ENCODE results near the gene ZGRF1. TPM values are rescaled to one million over a fixed set of nuclear protein-coding genes. Genes with fewer than 3 reads are reported as not detected.

The ZGRF1 gene
- polyA plus RNA-seq, 2 of the 4 experiments (the other 2 are of a cell fraction) = 5.4 to 7.4 TPM

- no peaks in the 10 kb centered on the region for H3K9me3 ChIP-seq
- no peak overlapping the region for H3K27ac ChIP-seq
- no peak for ATAC-seq
- H3K4me1 ChIP-seq = peaks cover 14% of the 10 kb centered on the region; the same call in 2 of the 3 replicates
- no peak for FAIRE-seq
- POLR2A ChIA-PET = no interaction called here
- WGBS (ENCODE audit: missing lambda C conversion rate) = 100% methylated on average over 2 of the region's 2 CpGs
- no peak for DNase-seq (ENCODE audit: low read depth in 1 of 2, low spot score in 1 of 2)
- H3K4me2 ChIP-seq = no peak overlapping the region
- H3K4me3 ChIP-seq = no peak overlapping the region
- CTCF ChIA-PET = interaction anchor here (0.7 to 1.3 kb wide), 3 partner anchors 18 to 516 kb away, joined by 3 read pairs; no protein-coding TSS in a partner anchor
- no peak for TF ChIP-seq FOSL2 (IDR thresholded peaks at IDR 0.05)
- TF ChIP-seq FOSL2 (CRISPR knock-in tag; IDR thresholded peaks at IDR 0.05) = no peak
- no peak for TF ChIP-seq FOSB (CRISPR knock-in tag; IDR thresholded peaks at IDR 0.05)
- TF ChIP-seq ELK1 (IDR thresholded peaks at IDR 0.05; ENCODE audit: low read depth, low read length) = no peak
- no peak for TF ChIP-seq TP53 (CRISPR knock-in tag; IDR thresholded peaks at IDR 0.05)
- TF ChIP-seq, protein P1, sequence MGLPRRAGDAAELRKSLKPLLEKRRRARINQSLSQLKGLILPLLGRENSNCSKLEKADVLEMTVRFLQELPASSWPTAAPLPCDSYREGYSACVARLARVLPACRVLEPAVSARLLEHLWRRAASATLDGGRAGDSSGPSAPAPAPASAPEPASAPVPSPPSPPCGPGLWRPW (IDR thresholded peaks at IDR 0.05) = no peak
- no peak for TF ChIP-seq CHD2 (IDR thresholded peaks at IDR 0.05; ENCODE audit: low read length, partially characterized antibody)
- no peak for TF ChIP-seq HOXB5 (CRISPR knock-in tag; IDR thresholded peaks at IDR 0.05)
- no peak for TF ChIP-seq MAFK (IDR thresholded peaks at IDR 0.05; ENCODE audit: partially characterized antibody)
- TF ChIP-seq CEBPB (IDR thresholded peaks at IDR 0.05) = no peak
- no peak for TF ChIP-seq KDM1A (IDR thresholded peaks at IDR 0.05; ENCODE audit: low read depth)
Observed at GRCh38 chr4:112550728-112551127, 86.0 kb downstream of the ZGRF1 start.

- FAIRE-seq (no peak), DNase-seq (ENCODE audit: low read depth in 1 of 2, low spot score in 1 of 2) (no peak), ATAC-seq (no peak)
- TF ChIP-seq EP300 (IDR thresholded peaks at IDR 0.05) (no peak), MYC (IDR thresholded peaks at IDR 0.05; ENCODE audit: borderline replicate concordance, low read length) (no peak), EHF (CRISPR knock-in tag; IDR thresholded peaks at IDR 0.05) (no peak)
- TF ChIP-seq, protein P2, sequence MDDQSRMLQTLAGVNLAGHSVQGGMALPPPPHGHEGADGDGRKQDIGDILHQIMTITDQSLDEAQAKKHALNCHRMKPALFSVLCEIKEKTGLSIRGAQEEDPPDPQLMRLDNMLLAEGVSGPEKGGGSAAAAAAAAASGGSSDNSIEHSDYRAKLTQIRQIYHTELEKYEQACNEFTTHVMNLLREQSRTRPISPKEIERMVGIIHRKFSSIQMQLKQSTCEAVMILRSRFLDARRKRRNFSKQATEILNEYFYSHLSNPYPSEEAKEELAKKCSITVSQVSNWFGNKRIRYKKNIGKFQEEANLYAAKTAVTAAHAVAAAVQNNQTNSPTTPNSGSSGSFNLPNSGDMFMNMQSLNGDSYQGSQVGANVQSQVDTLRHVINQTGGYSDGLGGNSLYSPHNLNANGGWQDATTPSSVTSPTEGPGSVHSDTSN (IDR thresholded peaks at IDR 0.05) = no peak
- TF ChIP-seq, protein P3, sequence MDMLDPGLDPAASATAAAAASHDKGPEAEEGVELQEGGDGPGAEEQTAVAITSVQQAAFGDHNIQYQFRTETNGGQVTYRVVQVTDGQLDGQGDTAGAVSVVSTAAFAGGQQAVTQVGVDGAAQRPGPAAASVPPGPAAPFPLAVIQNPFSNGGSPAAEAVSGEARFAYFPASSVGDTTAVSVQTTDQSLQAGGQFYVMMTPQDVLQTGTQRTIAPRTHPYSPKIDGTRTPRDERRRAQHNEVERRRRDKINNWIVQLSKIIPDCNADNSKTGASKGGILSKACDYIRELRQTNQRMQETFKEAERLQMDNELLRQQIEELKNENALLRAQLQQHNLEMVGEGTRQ (IDR thresholded peaks at IDR 0.05) = no peak
- TF ChIP-seq, protein P1 (IDR thresholded peaks at IDR 0.05) = no peak
- TF ChIP-seq, protein P4, sequence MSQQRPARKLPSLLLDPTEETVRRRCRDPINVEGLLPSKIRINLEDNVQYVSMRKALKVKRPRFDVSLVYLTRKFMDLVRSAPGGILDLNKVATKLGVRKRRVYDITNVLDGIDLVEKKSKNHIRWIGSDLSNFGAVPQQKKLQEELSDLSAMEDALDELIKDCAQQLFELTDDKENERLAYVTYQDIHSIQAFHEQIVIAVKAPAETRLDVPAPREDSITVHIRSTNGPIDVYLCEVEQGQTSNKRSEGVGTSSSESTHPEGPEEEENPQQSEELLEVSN (IDR thresholded peaks at IDR 0.05; ENCODE audit: borderline replicate concordance, low read depth) = no peak
- Histone ChIP-seq H3K4me3 (no peak overlapping the region), H3K9me3 (no peaks in the 10 kb centered on the region), H3K4me1 (no peaks in the 10 kb centered on the region), H3K27ac (no peak overlapping the region), H3K4me2 (no peak overlapping the region)
- CTCF ChIA-PET = no interaction called here
- WGBS (ENCODE audit: missing lambda C conversion rate) = 85% methylated on average over 2 of the region's 2 CpGs
- POLR2A ChIA-PET = no interaction called here
Observed at GRCh38 chr4:112546476-112546875, 90.2 kb downstream of the ZGRF1 start.

GRCh38 chr4:112545346-112545745 lies 91.4 kb downstream of the ZGRF1 start:
- H3K9me3 ChIP-seq = no peaks in the 10 kb centered on the region
- DNase-seq (ENCODE audit: low read depth in 1 of 2, low spot score in 1 of 2) = no peak
- H3K4me1 ChIP-seq = no peaks in the 10 kb centered on the region
- TF ChIP-seq CEBPB (IDR thresholded peaks at IDR 0.05) = no peak
- no peak for TF ChIP-seq RCOR1 (IDR thresholded peaks at IDR 0.05; ENCODE audit: low read depth, low read length)
- no peak for TF ChIP-seq CHD4 (IDR thresholded peaks at IDR 0.05; ENCODE audit: borderline replicate concordance)
- TF ChIP-seq ELK1 (IDR thresholded peaks at IDR 0.05; ENCODE audit: low read depth, low read length) = no peak
- TF ChIP-seq EHMT2 (IDR thresholded peaks at IDR 0.05; ENCODE audit: low read depth) = no peak
- no peak for TF ChIP-seq PHF8 (IDR thresholded peaks at IDR 0.05; ENCODE audit: borderline replicate concordance, low read depth)
- ChIA-PET POLR2A (no interaction called here), CTCF (no interaction called here)
- ATAC-seq = no peak
- no peak overlapping the region for H3K27ac ChIP-seq
- no peak for FAIRE-seq
- H3K4me2 ChIP-seq = no peak overlapping the region
- 93% methylated on average over 3 of the region's 3 CpGs for WGBS (ENCODE audit: missing lambda C conversion rate)
- no peak overlapping the region for H3K4me3 ChIP-seq

Data from A549 (cell line).